IPS-18a (cell line): ENCODE data around the gene SPATA17.

Experiments used
- H3K27ac ChIP-seq: one replicate; pipeline ENCODE4 v1.5.1; 2013; ENCODE audit warnings: low read length
- H3K27me3 ChIP-seq: one replicate; pipeline ENCODE4 v1.6.1; 2013; ENCODE audit warnings: mild to moderate bottlenecking, low read length; ENCODE audit not compliant: control insufficient read depth, insufficient read depth
- H3K36me3 ChIP-seq: one replicate; pipeline ENCODE4 v1.6.1; 2013; ENCODE audit warnings: low read depth, low read length; ENCODE audit not compliant: control insufficient read depth
- H3K4me1 ChIP-seq: one replicate; pipeline ENCODE4 v1.6.1; 2013; ENCODE audit warnings: low read depth, low read length; ENCODE audit not compliant: control insufficient read depth
- H3K4me3 ChIP-seq: one replicate; pipeline ENCODE4 v1.5.1; 2013; ENCODE audit warnings: low read length
- H3K9ac ChIP-seq: one replicate; pipeline ENCODE4 v1.6.1; 2013; ENCODE audit warnings: mild to moderate bottlenecking, low read length, moderate library complexity
- H3K9me3 ChIP-seq: one replicate; pipeline ENCODE4 v1.6.1; 2013; ENCODE audit warnings: low read depth, low read length; ENCODE audit not compliant: control insufficient read depth

The SPATA17 gene

DNA sequence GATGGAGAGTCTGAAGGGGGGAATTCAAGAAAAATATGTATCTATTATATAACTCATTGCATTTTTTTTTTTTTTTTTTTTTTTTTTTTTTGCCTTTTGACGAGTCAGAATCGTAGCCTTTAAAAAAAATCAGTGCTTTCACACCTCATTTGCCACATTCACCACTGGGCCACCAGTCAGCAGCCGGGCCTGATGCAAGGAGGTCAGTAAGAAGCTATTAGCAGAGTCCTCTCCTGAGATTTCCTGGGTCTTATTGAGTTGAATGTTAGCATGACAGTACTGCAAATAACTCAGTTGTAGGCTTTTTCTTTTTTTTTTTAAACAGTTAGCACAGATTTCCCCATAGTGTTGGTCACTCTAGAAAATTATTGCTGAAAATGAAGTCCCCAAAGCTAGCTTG, 139.8 kb downstream of the SPATA17 start:
- Histone ChIP-seq H3K4me1 (no peaks in the 10 kb centered on the region), H3K27me3 (no peaks in the 10 kb centered on the region), H3K9me3 (no peaks in the 10 kb centered on the region), H3K36me3 (no peaks in the 10 kb centered on the region), H3K4me3 (no peak overlapping the region), H3K9ac (no peak overlapping the region), H3K27ac (no peak overlapping the region)

DNA sequence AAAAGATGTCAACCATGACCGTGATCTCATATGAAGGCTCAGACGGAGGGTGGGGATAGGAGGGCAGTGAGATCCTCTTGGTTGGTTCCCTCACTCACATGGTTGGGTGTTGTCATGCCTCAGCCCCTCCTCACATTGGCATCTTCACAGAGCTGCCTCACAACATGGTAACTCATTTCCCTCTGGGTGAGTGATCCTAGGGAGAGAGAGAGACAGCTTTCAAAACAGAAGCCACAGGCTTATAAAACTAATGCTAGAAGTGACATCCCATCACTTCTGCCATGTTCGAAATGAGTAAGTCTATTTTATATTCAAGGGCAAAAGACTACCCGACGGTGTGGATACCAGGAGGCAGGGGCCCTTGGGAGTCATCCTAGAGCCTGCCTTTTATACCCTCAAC, 145.5 kb downstream of the SPATA17 start:
- no peak overlapping the region for H3K4me3 ChIP-seq
- no peak overlapping the region for H3K9ac ChIP-seq
- no peak overlapping the region for H3K27ac ChIP-seq
- H3K9me3 ChIP-seq, result no peaks in the 10 kb centered on the region
- H3K27me3 ChIP-seq, result no peaks in the 10 kb centered on the region
- no peaks in the 10 kb centered on the region for H3K36me3 ChIP-seq
- no peaks in the 10 kb centered on the region for H3K4me1 ChIP-seq

DNA sequence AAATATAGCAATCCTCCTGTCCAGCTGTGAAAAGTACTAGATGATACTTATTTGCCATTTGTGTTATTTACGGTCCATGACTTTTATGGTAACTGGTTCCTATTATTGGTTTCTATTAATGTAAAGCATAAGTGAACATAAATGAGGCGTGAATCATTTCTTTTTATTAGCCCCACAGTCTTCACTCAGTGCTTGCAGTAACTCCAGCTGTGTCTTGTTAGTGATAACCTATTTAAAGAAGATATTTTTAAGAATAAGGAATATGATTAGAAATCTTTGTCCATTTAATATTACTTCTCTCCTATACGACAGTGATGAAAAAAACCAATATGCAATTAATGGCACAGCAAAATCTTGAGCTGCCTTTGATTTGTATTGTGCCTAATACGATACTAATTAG, 149.9 kb downstream of the SPATA17 start:
- no peaks in the 10 kb centered on the region for H3K27me3 ChIP-seq
- H3K4me3 ChIP-seq, result no peak overlapping the region
- no peaks in the 10 kb centered on the region for H3K4me1 ChIP-seq
- no peak overlapping the region for H3K9ac ChIP-seq
- no peak overlapping the region for H3K27ac ChIP-seq
- no peaks in the 10 kb centered on the region for H3K36me3 ChIP-seq
- H3K9me3 ChIP-seq, result no peaks in the 10 kb centered on the region

- Histone ChIP-seq H3K36me3 (no peaks in the 10 kb centered on the region), H3K4me3 (no peak overlapping the region), H3K27ac (no peak overlapping the region), H3K9ac (no peak overlapping the region), H3K9me3 (no peaks in the 10 kb centered on the region), H3K4me1 (no peaks in the 10 kb centered on the region), H3K27me3 (no peaks in the 10 kb centered on the region)
Observed at GRCh38 chr1:217791091-217791490, 159.9 kb downstream of the SPATA17 start.

- Histone ChIP-seq H3K4me3 (no peak overlapping the region), H3K9ac (no peak overlapping the region), H3K9me3 (no peaks in the 10 kb centered on the region), H3K4me1 (no peaks in the 10 kb centered on the region), H3K27me3 (no peaks in the 10 kb centered on the region), H3K27ac (no peak overlapping the region), H3K36me3 (no peaks in the 10 kb centered on the region)
Observed at GRCh38 chr1:217805792-217806191, 174.6 kb downstream of the SPATA17 start.

DNA sequence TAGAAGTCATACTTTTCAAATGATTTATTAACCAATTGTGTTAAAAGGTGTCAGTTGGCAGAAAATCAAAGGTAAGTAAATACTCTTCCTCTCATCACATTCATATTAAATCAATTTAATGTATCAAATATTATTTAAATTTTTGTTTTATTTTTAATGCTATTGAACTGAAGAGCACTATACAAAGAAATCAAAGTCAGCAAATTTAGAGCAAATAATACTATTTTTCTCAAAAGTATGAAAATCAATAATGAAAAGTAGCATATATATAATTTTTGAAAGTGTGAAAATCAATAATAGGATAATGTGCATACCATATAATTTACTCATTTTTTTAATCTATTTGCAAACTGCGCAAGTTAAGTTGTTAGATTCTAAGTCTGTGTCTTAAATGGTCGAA, 181.0 kb downstream of the SPATA17 start:
- no peaks in the 10 kb centered on the region for H3K4me1 ChIP-seq
- no peak overlapping the region for H3K9ac ChIP-seq
- H3K9me3 ChIP-seq, result no peaks in the 10 kb centered on the region
- H3K27ac ChIP-seq, result no peak overlapping the region
- H3K27me3 ChIP-seq, result no peaks in the 10 kb centered on the region
- no peaks in the 10 kb centered on the region for H3K36me3 ChIP-seq
- H3K4me3 ChIP-seq, result no peak overlapping the region

DNA sequence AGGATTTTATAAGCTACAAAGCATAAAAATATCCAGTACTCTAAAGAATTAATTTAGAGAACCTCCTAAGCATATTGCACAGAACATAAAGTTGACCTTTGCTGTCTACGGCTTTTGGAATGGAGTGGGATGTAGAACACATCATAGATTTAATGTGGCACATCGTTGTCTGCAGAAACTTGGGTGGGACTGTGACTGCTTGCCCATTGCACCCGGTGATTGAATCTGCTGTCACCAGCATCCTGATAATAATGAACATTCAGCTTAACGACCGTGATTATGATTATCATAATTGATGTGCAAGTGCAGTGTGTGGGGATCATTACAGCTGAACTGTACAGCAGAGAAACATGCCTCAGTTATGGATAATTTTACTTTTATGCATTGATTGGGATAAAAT, 181.9 kb downstream of the SPATA17 start:
- Histone ChIP-seq H3K4me3 (no peak overlapping the region), H3K4me1 (no peaks in the 10 kb centered on the region), H3K27ac (no peak overlapping the region), H3K27me3 (no peaks in the 10 kb centered on the region), H3K9me3 (no peaks in the 10 kb centered on the region), H3K9ac (no peak overlapping the region), H3K36me3 (no peaks in the 10 kb centered on the region)

DNA sequence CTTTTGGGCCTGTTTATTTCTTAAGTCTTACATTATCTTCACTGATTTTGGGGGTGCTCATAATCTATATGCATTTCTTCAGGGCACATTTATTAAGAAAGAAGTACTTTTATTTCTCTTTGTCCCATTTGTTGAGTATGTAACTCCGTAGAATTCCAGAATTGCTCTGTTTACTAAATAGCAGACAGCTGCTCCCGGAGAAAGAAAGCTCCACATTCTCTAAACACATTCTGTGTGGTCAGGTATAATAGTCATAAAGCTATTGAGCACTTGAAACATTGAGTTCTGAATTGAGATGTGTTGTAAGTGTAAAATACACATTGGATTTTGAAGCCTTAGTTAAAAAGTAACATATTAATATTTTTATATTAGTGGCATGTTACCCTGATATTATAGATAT, 206.5 kb downstream of the SPATA17 start:
- no peak overlapping the region for H3K9ac ChIP-seq
- H3K27ac ChIP-seq, result no peak overlapping the region
- no peak overlapping the region for H3K4me3 ChIP-seq
- no peaks in the 10 kb centered on the region for H3K9me3 ChIP-seq
- no peaks in the 10 kb centered on the region for H3K36me3 ChIP-seq
- H3K4me1 ChIP-seq, result peaks cover 4% of the 10 kb centered on the region
- H3K27me3 ChIP-seq, result no peaks in the 10 kb centered on the region

GRCh38 chr1:217839161-217839560, 208.0 kb downstream of the SPATA17 start:
- no peaks in the 10 kb centered on the region for H3K9me3 ChIP-seq
- no peaks in the 10 kb centered on the region for H3K27me3 ChIP-seq
- H3K36me3 ChIP-seq, result no peaks in the 10 kb centered on the region
- H3K4me3 ChIP-seq, result no peak overlapping the region
- H3K27ac ChIP-seq, result no peak overlapping the region
- no peak overlapping the region for H3K9ac ChIP-seq
- peaks cover 4% of the 10 kb centered on the region for H3K4me1 ChIP-seq

GRCh38 chr1:217846733-217847132, 215.6 kb downstream of the SPATA17 start:
- Histone ChIP-seq H3K27me3 (no peaks in the 10 kb centered on the region), H3K36me3 (no peaks in the 10 kb centered on the region), H3K9ac (no peak overlapping the region), H3K4me3 (no peak overlapping the region), H3K27ac (no peak overlapping the region), H3K9me3 (no peaks in the 10 kb centered on the region), H3K4me1 (peaks cover 10% of the 10 kb centered on the region)

GRCh38 chr1:217847643-217848042, 216.5 kb downstream of the SPATA17 start:
- H3K4me3 ChIP-seq, result no peak overlapping the region
- H3K27ac ChIP-seq, result no peak overlapping the region
- no peaks in the 10 kb centered on the region for H3K36me3 ChIP-seq
- H3K27me3 ChIP-seq, result no peaks in the 10 kb centered on the region
- peaks cover 12% of the 10 kb centered on the region for H3K4me1 ChIP-seq
- H3K9ac ChIP-seq, result no peak overlapping the region
- H3K9me3 ChIP-seq, result no peaks in the 10 kb centered on the region

GRCh38 chr1:217856342-217857034, 225.3 kb downstream of the SPATA17 start:
- H3K36me3 ChIP-seq, result no peaks in the 10 kb centered on the region
- H3K9me3 ChIP-seq, result no peaks in the 10 kb centered on the region
- no peak overlapping the region for H3K27ac ChIP-seq
- peaks cover 4% of the 10 kb centered on the region for H3K4me1 ChIP-seq
- H3K9ac ChIP-seq, result no peak overlapping the region
- no peaks in the 10 kb centered on the region for H3K27me3 ChIP-seq
- H3K4me3 ChIP-seq, result no peak overlapping the region
